H9 (cell line): ENCODE data around the gene TCF7L2. TPM values are rescaled to one million over a fixed set of nuclear protein-coding genes. Genes with fewer than 3 reads are reported as not detected.

ENCODE experiments used
- DNase-seq: peaks from one replicate; pipeline ENCODE4 v3.0.0-alpha.2; 2017
- H2AFZ ChIP-seq: one replicate; pipeline ENCODE4 v1.6.1; 2013; ENCODE audit warnings: mild to moderate bottlenecking, low read length, control low read depth, moderate library complexity
- H2AK5ac ChIP-seq: 2 replicates; pipeline ENCODE4 v1.6.1; 2013; ENCODE audit warnings: low read length, control low read depth, mixed read lengths; ENCODE audit not compliant: insufficient read length
- H2BK120ac ChIP-seq: one replicate; pipeline ENCODE4 v1.6.1; 2013; ENCODE audit warnings: low read depth, mild to moderate bottlenecking, low read length, control low read depth, inconsistent platforms; ENCODE audit not compliant: poor library complexity, severe bottlenecking
- H2BK12ac ChIP-seq: 2 replicates; pipeline ENCODE4 v1.6.1; 2013; ENCODE audit warnings: low read length, control low read depth, mixed read lengths, low read depth; ENCODE audit not compliant: insufficient read length
- H2BK15ac ChIP-seq: 2 replicates; pipeline ENCODE4 v1.6.1; 2013; ENCODE audit warnings: low read depth, low read length, control low read depth
- H2BK20ac ChIP-seq: one replicate; pipeline ENCODE4 v1.6.1; 2013; ENCODE audit warnings: low read depth, mild to moderate bottlenecking, low read length, control low read depth, inconsistent platforms; ENCODE audit not compliant: poor library complexity, severe bottlenecking
- H2BK5ac ChIP-seq: 2 replicates; pipeline ENCODE4 v1.6.1; 2013; ENCODE audit warnings: low read length, control low read depth, mixed read lengths; ENCODE audit not compliant: insufficient read length
- H3K14ac ChIP-seq: 2 replicates; pipeline ENCODE4 v1.6.1; 2013; ENCODE audit warnings: low read length, control low read depth; ENCODE audit not compliant: insufficient read depth
- H3K18ac ChIP-seq: 2 replicates; pipeline ENCODE4 v1.6.1; 2013; ENCODE audit warnings: low read depth, mild to moderate bottlenecking, mixed read lengths, low read length, control low read depth; ENCODE audit not compliant: insufficient read length
- H3K23ac ChIP-seq: 2 replicates; pipeline ENCODE4 v1.6.1; 2013; ENCODE audit warnings: low read length, control low read depth, mixed read lengths, low read depth; ENCODE audit not compliant: insufficient read length
- H3K23me2 ChIP-seq: 2 replicates; pipeline ENCODE4 v1.6.1; 2013; ENCODE audit warnings: low read depth, mild to moderate bottlenecking, mixed read lengths, low read length, control low read depth; ENCODE audit not compliant: insufficient read length, poor library complexity, severe bottlenecking
- H3K27ac ChIP-seq: 2 replicates; pipeline ENCODE4 v1.5.1; 2013; ENCODE audit warnings: low read length, control low read depth, mixed read lengths, low read depth; ENCODE audit not compliant: insufficient read length
- H3K27me3 ChIP-seq: 2 replicates; pipeline ENCODE4 v1.6.1; 2013; ENCODE audit warnings: low read length, control low read depth, inconsistent platforms; ENCODE audit not compliant: insufficient read depth
- H3K4ac ChIP-seq: 2 replicates; pipeline ENCODE4 v1.6.1; 2013; ENCODE audit warnings: low read depth, mild to moderate bottlenecking, control low read depth, inconsistent platforms, low read length, moderate library complexity
- H3K4me1 ChIP-seq: 2 replicates; pipeline ENCODE4 v1.6.1; 2013; ENCODE audit warnings: low read length, control low read depth, inconsistent platforms; ENCODE audit not compliant: insufficient read depth
- H3K4me2 ChIP-seq: 2 replicates; pipeline ENCODE4 v1.6.1; 2013; ENCODE audit warnings: low read length, control low read depth, mixed read lengths; ENCODE audit not compliant: insufficient read length, insufficient read depth
- H3K56ac ChIP-seq: 2 replicates; pipeline ENCODE4 v1.6.1; 2013; ENCODE audit warnings: low read depth, mild to moderate bottlenecking, mixed read lengths, low read length, control low read depth; ENCODE audit not compliant: insufficient read length
- H3K79me1 ChIP-seq: 2 replicates; pipeline ENCODE4 v1.6.1; 2013; ENCODE audit warnings: low read depth, mild to moderate bottlenecking, moderate library complexity, low read length, control low read depth, inconsistent platforms; ENCODE audit not compliant: insufficient read depth, poor library complexity, severe bottlenecking
- H3K79me2 ChIP-seq: 2 replicates; pipeline ENCODE4 v1.6.1; 2013; ENCODE audit warnings: low read length, control low read depth, inconsistent platforms; ENCODE audit not compliant: insufficient read depth
- H3K9ac ChIP-seq: 2 replicates; pipeline ENCODE4 v1.6.1; 2013; ENCODE audit warnings: low read length, control low read depth, mixed read lengths; ENCODE audit not compliant: insufficient read length; ENCODE audit errors: extremely low read depth
- H3K9me3 ChIP-seq: one replicate; pipeline ENCODE4 v1.6.1; 2013; ENCODE audit warnings: low read depth, low read length, inconsistent platforms; ENCODE audit not compliant: control insufficient read depth
- H3T11ph ChIP-seq: one replicate; pipeline ENCODE4 v1.6.1; 2013; ENCODE audit warnings: mild to moderate bottlenecking, low read length, control low read depth, inconsistent platforms
- H4K20me1 ChIP-seq: one replicate; pipeline ENCODE4 v1.6.1; 2013; ENCODE audit not compliant: control insufficient read depth, insufficient read length, insufficient read depth
- H4K5ac ChIP-seq: 2 replicates; pipeline ENCODE4 v1.6.1; 2013; ENCODE audit warnings: low read depth, mild to moderate bottlenecking, mixed read lengths, low read length, control low read depth; ENCODE audit not compliant: insufficient read length
- H4K8ac ChIP-seq: replicated peaks from 2 replicates; pipeline ENCODE4 v1.6.1; 2013; ENCODE audit warnings: low read length, control low read depth, mixed read lengths, low read depth; ENCODE audit not compliant: insufficient read length
- H4K91ac ChIP-seq: 2 replicates; pipeline ENCODE4 v1.6.1; 2013; ENCODE audit warnings: low read depth, mild to moderate bottlenecking, moderate library complexity, mixed read lengths, low read length, control low read depth; ENCODE audit not compliant: insufficient read length
- H3K27ac Mint-ChIP-seq, 3 experiments: 2 replicates in 2 of 3; 3 replicates in 1 of 3; pipeline ENCODE4 v1.8.0; 2020 to 2021; ENCODE audit warnings: mixed read lengths in 3 of 3, mild to moderate bottlenecking in 1 of 3, moderate library complexity in 1 of 3
- H3K27me3 Mint-ChIP-seq: 2 replicates; pipeline ENCODE4 v1.8.0; 2021; ENCODE audit warnings: low read depth, mild to moderate bottlenecking, moderate library complexity, mixed read lengths
- H3K36me3 Mint-ChIP-seq, 3 experiments: 2 replicates in 2 of 3; 3 replicates in 1 of 3; pipeline ENCODE4 v1.8.0; 2020 to 2021; ENCODE audit warnings: low read depth in 3 of 3, mixed read lengths in 3 of 3; ENCODE audit not compliant: insufficient read depth in 1 of 3
- H3K4me1 Mint-ChIP-seq, 2 experiments: 2 replicates each; pipeline ENCODE4 v1.8.0; 2020; ENCODE audit warnings: mixed read lengths in 2 of 2
- H3K4me3 Mint-ChIP-seq, 2 experiments: 2 replicates in 1 of 2; 3 replicates in 1 of 2; pipeline ENCODE4 v1.8.0; 2020 to 2021; ENCODE audit warnings: mild to moderate bottlenecking in 2 of 2, mixed read lengths in 2 of 2, moderate library complexity in 1 of 2
- H3K9me3 Mint-ChIP-seq, 2 experiments: 2 replicates in 1 of 2; 3 replicates in 1 of 2; pipeline ENCODE4 v1.8.0; 2020; ENCODE audit warnings: mild to moderate bottlenecking in 2 of 2, mixed read lengths in 2 of 2, moderate library complexity in 1 of 2
- CTCF ChIP-seq: fragments of 200-600 bp; sonication (generic); conservative IDR thresholded peaks from 3 replicates; pipeline ENCODE4 v1.8.0; 2021; ENCODE audit warnings: antibody characterized with exemption, mild to moderate bottlenecking
- WGBS: extraction: QIAGEN DNeasy Blood & Tissue Kit; methylation state at CpG from one replicate; pipeline ENCODE4 v1.1.7; 2013; ENCODE audit warnings: missing lambda C conversion rate, low lambda C conversion rate, mixed read lengths; ENCODE audit not compliant: insufficient read length; ENCODE audit errors: extremely low coverage; 5-methylcytosine and 5-hydroxymethylcytosine counted together
- total RNA-seq: library from RNA; stranded (reverse); gene quantifications from 2 replicates; pipeline ENCODE4 v1.2.1, GENCODE V29; 2021

TCF7L2 gene
- total RNA-seq, 1 experiment from 2014 or later: 71.1 TPM

GRCh38 chr10:113158183-113158582 lies 208.1 kb downstream of the TCF7L2 start:
- Histone ChIP-seq H3K27ac (no peak overlapping the region), H3K56ac (no peak overlapping the region), H3K79me1 (no peaks in the 10 kb centered on the region), H2BK120ac (no peak overlapping the region), H3K18ac (no peak overlapping the region), H2BK12ac (no peak overlapping the region), H3K9me3 (no peaks in the 10 kb centered on the region), H2BK15ac (no peak overlapping the region), H2AK5ac (no peak overlapping the region), H4K8ac (no peak overlapping the region), H3K4ac (no peak overlapping the region), H3T11ph (no peak overlapping the region), H3K9ac (no peak overlapping the region), H4K5ac (no peak overlapping the region), H3K23ac (no peak overlapping the region), H3K4me1 (peaks cover 4% of the 10 kb centered on the region; the same call in 1 of the 2 replicates), H2BK20ac (no peak overlapping the region), H3K23me2 (no peaks in the 10 kb centered on the region), H3K79me2 (no peaks in the 10 kb centered on the region), H4K20me1 (no peaks in the 10 kb centered on the region), H3K27me3 (no peaks in the 10 kb centered on the region), H2AFZ (no peak overlapping the region), H4K91ac (no peak overlapping the region), H3K4me2 (no peak overlapping the region), H3K14ac (no peak overlapping the region), H2BK5ac (no peak overlapping the region)
- no CpG with 5 or more reads among the region's 3 CpGs for WGBS
- DNase-seq: no peak
- H3K4me3 Mint-ChIP-seq: no peak overlapping the region
- no peak for TF ChIP-seq CTCF
- H3K27ac Mint-ChIP-seq: peak overlapping the region in 2 of 3 experiments; percentile 59 to 87; a peak in 2 of 7 replicates
- H3K27me3 Mint-ChIP-seq: no peaks in the 10 kb centered on the region
- H3K4me1 Mint-ChIP-seq: peaks cover 14 to 40% of the 10 kb centered on the region in 2 experiments
- H3K36me3 Mint-ChIP-seq: peaks cover 58 to 92% (median 86%) of the 10 kb centered on the region in 3 experiments; a peak in 6 of 7 replicates
- H3K9me3 Mint-ChIP-seq: no peaks in the 10 kb centered on the region
